ENCODE results near the gene DLK1. TPM values are rescaled to one million over a fixed set of nuclear protein-coding genes. Genes with fewer than 3 reads are reported as not detected.

Gene DLK1
- total and polyA plus RNA-seq, 12 donors, result 1.3 to 35.0 (median 7.3) TPM

DNA sequence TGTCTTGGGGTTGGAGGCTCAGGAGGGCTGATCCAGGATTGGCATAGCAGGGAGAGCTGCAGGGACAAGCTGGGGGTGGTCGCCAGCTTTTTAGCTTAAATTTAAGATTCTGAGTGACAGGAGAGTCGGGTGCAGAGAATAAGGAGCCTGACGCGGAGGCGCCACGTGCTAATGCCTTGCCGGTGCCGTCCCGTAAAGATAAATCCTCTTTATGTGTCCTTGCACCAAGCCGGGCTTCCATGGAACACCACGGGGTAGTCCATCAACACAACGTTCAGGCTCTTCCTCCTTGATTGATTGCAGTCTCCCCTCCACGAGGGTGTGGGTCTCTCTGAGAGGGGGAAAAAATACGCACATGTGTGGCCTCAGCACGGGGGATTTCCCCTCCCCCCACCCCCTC is 3.9 kb downstream of the DLK1 start:
- no peak for DNase-seq
- peaks cover 15 to 96% (median 62%) of the 10 kb centered on the region in 7 donors for H3K27me3 ChIP-seq
- WGBS, 2 donors, result 26 to 31% methylated on average over 15 of the region's 15 CpGs

DNA sequence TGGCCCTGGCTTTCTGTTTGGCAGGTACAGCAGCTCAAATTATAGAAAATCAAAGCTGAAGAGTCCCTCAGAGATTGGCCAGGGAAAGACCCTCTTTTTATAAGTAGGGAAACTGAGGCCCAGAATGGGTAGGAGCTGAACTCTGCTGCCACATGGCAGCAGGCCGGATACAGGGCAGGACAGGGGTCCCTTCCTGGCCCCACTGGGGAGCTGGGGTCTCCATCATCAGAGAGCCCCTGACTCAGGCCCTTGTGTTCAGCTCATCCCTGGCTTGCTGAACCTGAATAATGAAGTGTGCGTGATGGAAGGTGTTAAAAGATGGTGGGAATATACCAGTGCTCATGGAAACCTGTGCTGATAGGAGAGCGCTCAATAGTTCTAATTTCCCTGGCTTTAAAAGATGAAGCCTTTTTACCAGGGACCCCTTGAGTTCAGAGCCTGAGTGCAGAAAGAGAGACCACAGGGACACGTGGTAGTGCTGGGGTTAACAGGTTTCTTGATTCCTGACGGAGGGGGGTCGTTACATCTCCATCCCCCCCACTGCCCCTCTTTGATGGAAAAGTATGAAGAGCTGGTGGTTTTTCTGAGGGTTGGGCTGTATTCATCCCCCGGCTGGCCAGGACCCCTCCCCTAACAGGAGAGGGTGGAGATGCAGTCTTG is 4.4 kb downstream of the DLK1 start:
- DNase-seq (no peak), ATAC-seq (no peak)
- H3K27me3 ChIP-seq, result peaks cover 15 to 96% (median 57%) of the 10 kb centered on the region in 7 donors
- intact Hi-C loops (cut with DNase I), result no loop called here
- WGBS, 2 donors, result 66 to 68% methylated on average over 7 of the region's 7 CpGs
- no peaks in the 10 kb centered on the region for H3K9me3 ChIP-seq
- TF ChIP-seq, protein P1, sequence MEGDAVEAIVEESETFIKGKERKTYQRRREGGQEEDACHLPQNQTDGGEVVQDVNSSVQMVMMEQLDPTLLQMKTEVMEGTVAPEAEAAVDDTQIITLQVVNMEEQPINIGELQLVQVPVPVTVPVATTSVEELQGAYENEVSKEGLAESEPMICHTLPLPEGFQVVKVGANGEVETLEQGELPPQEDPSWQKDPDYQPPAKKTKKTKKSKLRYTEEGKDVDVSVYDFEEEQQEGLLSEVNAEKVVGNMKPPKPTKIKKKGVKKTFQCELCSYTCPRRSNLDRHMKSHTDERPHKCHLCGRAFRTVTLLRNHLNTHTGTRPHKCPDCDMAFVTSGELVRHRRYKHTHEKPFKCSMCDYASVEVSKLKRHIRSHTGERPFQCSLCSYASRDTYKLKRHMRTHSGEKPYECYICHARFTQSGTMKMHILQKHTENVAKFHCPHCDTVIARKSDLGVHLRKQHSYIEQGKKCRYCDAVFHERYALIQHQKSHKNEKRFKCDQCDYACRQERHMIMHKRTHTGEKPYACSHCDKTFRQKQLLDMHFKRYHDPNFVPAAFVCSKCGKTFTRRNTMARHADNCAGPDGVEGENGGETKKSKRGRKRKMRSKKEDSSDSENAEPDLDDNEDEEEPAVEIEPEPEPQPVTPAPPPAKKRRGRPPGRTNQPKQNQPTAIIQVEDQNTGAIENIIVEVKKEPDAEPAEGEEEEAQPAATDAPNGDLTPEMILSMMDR (IDR thresholded peaks at IDR 0.05), result no peak
- H3K4me1 ChIP-seq, result no peaks in the 10 kb centered on the region
- no peaks in the 10 kb centered on the region for H3K36me3 ChIP-seq
- no peak overlapping the region for H3K27ac ChIP-seq
- no peak overlapping the region for H3K4me3 ChIP-seq

More for the DNA sequence above, 3.9 kb downstream of the DLK1 start:
- H3K9me3 ChIP-seq, result no peaks in the 10 kb centered on the region
- no peak overlapping the region for H3K27ac ChIP-seq
- H3K36me3 ChIP-seq, result no peaks in the 10 kb centered on the region
- TF ChIP-seq, protein P1 (IDR thresholded peaks at IDR 0.05), result no peak
- H3K4me1 ChIP-seq, result no peaks in the 10 kb centered on the region
- intact Hi-C loops (cut with DNase I), result no loop called here
- ATAC-seq, result no peak
- no peak overlapping the region for H3K4me3 ChIP-seq

DNA sequence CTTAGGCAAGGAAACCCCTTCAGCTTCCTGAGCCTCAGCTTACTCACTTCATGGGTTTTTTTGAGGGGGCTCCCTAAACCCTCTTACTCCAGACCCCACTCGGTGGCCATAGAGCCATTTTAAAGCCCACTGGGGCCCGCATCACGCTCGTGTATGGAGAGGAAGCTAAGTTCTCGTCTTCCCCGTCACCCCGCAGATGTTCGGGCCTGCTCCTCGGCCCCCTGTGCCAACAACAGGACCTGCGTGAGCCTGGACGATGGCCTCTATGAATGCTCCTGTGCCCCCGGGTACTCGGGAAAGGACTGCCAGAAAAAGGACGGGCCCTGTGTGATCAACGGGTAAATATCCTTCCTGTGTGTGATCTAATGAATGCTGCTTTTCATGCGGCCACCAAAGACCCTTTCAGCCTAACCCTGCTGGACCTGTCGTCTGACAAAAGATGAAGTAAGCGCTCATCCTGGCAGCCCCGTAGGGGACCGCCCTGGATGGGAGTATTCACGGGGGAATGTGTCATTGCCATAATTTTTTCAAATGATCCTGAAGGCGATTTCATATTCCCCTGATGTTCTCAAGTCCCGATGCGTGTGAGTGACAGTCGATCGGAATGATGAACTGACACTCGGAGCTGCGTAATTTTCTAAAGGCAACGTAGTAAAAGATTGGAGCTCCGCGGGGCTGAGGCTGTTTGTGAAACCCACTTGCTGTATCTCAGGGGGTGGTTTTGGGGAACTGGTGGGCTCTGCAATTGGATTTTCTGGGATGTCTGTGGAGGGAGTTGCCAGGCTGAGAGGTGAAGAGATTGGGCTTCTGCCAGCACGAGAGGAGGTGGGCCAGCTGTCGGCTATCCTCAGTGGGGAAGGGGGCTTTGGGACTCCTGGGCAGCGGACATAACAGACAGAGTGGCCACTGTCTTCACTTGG is 5.4 kb downstream of the DLK1 start:
- DNase-seq, result no peak
- intact Hi-C loops (cut with DNase I), result no loop called here

DNA sequence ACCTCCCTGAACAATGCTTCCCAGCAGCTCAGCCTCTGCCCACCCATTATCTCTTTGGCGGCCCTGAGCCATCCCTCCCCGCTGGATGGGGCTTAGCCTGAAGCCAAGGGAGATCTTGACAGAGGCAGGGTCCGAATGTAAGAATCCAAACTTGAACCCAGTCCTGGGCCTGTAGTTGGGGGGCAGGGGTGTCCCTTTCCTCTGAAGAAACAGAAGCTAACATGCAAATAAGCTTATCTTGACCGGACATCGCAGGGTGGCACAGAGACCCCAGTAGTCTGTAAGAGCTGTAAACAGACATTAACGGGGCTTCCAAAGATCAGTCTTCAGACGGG is 6.0 kb downstream of the DLK1 start:
- Histone ChIP-seq H3K36me3 (no peaks in the 10 kb centered on the region), H3K9me3 (no peaks in the 10 kb centered on the region), H3K27ac (no peak overlapping the region), H3K4me3 (no peak overlapping the region), H3K27me3 (peaks cover 0 to 92% (median 42%) of the 10 kb centered on the region in 7 donors), H3K4me1 (no peaks in the 10 kb centered on the region)
- intact Hi-C loops (cut with DNase I), result no loop called here
- DNase-seq (no peak), ATAC-seq (no peak)
- 56 to 67% methylated on average over 7 of the region's 7 CpGs for WGBS, 2 donors
- TF ChIP-seq, protein P1 (IDR thresholded peaks at IDR 0.05), result no peak

More for the DNA sequence above, 5.4 kb downstream of the DLK1 start:
- TF ChIP-seq, protein P1 (IDR thresholded peaks at IDR 0.05), result no peak
- H3K4me1 ChIP-seq, result no peaks in the 10 kb centered on the region
- H3K36me3 ChIP-seq, result no peaks in the 10 kb centered on the region
- WGBS, 2 donors, result 77 to 78% methylated on average over 34 of the region's 34 CpGs
- H3K4me3 ChIP-seq, result no peak overlapping the region
- H3K27me3 ChIP-seq, result peaks cover 6 to 93% (median 48%) of the 10 kb centered on the region in 7 donors
- H3K27ac ChIP-seq, result no peak overlapping the region
- H3K9me3 ChIP-seq, result no peaks in the 10 kb centered on the region
- ATAC-seq, result no peak
